SU-DHL-6 (cell line): Measurements from ENCODE around the gene TCTN3.

Experiments used
- H2AFZ ChIP-seq: fragments of 200-600 bp; sonication (generic); 2 replicates; pipeline ENCODE4 v1.6.1; 2014; ENCODE audit warnings: low read depth, mild to moderate bottlenecking, moderate library complexity, mixed read lengths, antibody characterized with exemption, low read length; ENCODE audit not compliant: severe bottlenecking
- H3F3A ChIP-seq: fragments of 200-600 bp; shearing (Covaris generic); 2 replicates; pipeline ENCODE4 v1.6.0; 2016; ENCODE audit warnings: antibody characterized with exemption, mild to moderate bottlenecking; ENCODE audit not compliant: insufficient read depth
- H3K27ac ChIP-seq: fragments of 200-600 bp; sonication (generic); 2 replicates; pipeline ENCODE4 v1.5.1; 2016; ENCODE audit warnings: low read depth, mild to moderate bottlenecking, low read length, moderate library complexity, mixed read lengths
- H3K27me3 ChIP-seq: fragments of 200-600 bp; sonication (generic), shearing (Covaris generic); 2 replicates; pipeline ENCODE4 v1.6.0; 2014; ENCODE audit warnings: mild to moderate bottlenecking, low read length
- H3K36me3 ChIP-seq: fragments of 200-600 bp; sonication (generic); 2 replicates; pipeline ENCODE4 v1.6.1; 2014; ENCODE audit warnings: mild to moderate bottlenecking, low read length, mixed read lengths
- H3K4me2 ChIP-seq: fragments of 300-600, 200-600 bp; shearing (Covaris generic), sonication (generic); 2 replicates; pipeline ENCODE4 v1.6.0; 2014; ENCODE audit warnings: low read length, low read depth, mild to moderate bottlenecking; ENCODE audit not compliant: poor library complexity, severe bottlenecking
- H3K4me3 ChIP-seq: fragments of 200-600 bp; sonication (generic); 2 replicates; pipeline ENCODE4 v1.5.1; 2014; ENCODE audit warnings: antibody characterized with exemption, low read length, mild to moderate bottlenecking, mixed read lengths; ENCODE audit not compliant: insufficient read depth, poor library complexity, severe bottlenecking
- H3K79me2 ChIP-seq: fragments of 200-600 bp; sonication (generic); 2 replicates; pipeline ENCODE4 v1.6.1; 2014; ENCODE audit warnings: mild to moderate bottlenecking, low read length, moderate library complexity; ENCODE audit not compliant: insufficient read depth
- H3K9ac ChIP-seq: fragments of 200-600 bp; sonication (generic); 2 replicates; pipeline ENCODE4 v1.7.0; 2014; ENCODE audit warnings: mild to moderate bottlenecking, low read length
- H3K9me2 ChIP-seq: fragments of 200-600 bp; sonication (generic); replicated peaks from 2 replicates; pipeline ENCODE4 v1.6.1; 2014; ENCODE audit warnings: low read length; ENCODE audit not compliant: insufficient read depth
- H3K9me3 ChIP-seq: fragments of 200-600 bp; sonication (generic); 2 replicates; pipeline ENCODE4 v1.6.1; 2014; ENCODE audit warnings: low read length, mixed read lengths; ENCODE audit not compliant: insufficient read depth
- H4K20me1 ChIP-seq: fragments of 200-600 bp; sonication (generic); 2 replicates; pipeline ENCODE4 v1.6.1; 2014; ENCODE audit warnings: low read depth, mild to moderate bottlenecking, antibody characterized with exemption, low read length, moderate library complexity, mixed read lengths
- EZH2phosphoT487 ChIP-seq: fragments of 200-600 bp; sonication (generic), shearing (Covaris generic); conservative IDR thresholded peaks from 2 replicates; pipeline ENCODE4 v1.6.1; 2018; ENCODE audit warnings: mild to moderate bottlenecking, antibody characterized with exemption, low read length, moderate library complexity, mixed read lengths
- TF ChIP-seq, protein P1 (sequence below): fragments of 200-600 bp; sonication (generic); IDR thresholded peaks from one replicate; pipeline ENCODE4 v1.5.1; 2017; ENCODE audit warnings: antibody characterized with exemption, mild to moderate bottlenecking, low read length, moderate library complexity; ENCODE audit not compliant: insufficient read depth, poor library complexity, severe bottlenecking

Gene TCTN3

DNA sequence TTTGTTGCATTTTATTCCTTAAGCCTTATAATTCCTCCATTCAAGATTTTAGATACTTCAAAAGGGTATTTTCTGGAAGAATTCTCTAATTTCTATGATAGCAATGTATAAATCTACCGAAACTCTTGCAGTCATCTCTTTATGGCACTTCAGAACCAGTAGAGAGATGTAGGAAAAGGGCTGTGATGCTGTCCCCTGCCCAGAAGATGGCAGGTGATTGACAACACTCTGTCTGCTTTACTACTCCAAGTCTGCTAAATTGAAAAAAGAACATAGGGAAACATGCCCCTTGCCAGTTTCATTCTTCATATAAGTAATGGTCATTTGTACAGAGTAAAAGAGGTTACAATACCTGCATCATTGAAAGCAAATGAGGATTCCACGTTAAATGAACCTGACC lies 5.1 kb downstream of the TCTN3 start:
- Histone ChIP-seq H3K9me2 (no peaks in the 10 kb centered on the region), H3K4me2 (no peak overlapping the region), H3K36me3 (peaks cover 26% of the 10 kb centered on the region; the same call in 1 of the 2 replicates), H3F3A (no peaks in the 10 kb centered on the region), H3K9me3 (no peaks in the 10 kb centered on the region), H3K27ac (no peak overlapping the region), H3K9ac (no peak overlapping the region), H3K79me2 (peaks cover 21% of the 10 kb centered on the region), H3K4me3 (no peak overlapping the region), H3K27me3 (no peaks in the 10 kb centered on the region), H2AFZ (no peak overlapping the region), H4K20me1 (no peaks in the 10 kb centered on the region)
- TF ChIP-seq, protein P1, sequence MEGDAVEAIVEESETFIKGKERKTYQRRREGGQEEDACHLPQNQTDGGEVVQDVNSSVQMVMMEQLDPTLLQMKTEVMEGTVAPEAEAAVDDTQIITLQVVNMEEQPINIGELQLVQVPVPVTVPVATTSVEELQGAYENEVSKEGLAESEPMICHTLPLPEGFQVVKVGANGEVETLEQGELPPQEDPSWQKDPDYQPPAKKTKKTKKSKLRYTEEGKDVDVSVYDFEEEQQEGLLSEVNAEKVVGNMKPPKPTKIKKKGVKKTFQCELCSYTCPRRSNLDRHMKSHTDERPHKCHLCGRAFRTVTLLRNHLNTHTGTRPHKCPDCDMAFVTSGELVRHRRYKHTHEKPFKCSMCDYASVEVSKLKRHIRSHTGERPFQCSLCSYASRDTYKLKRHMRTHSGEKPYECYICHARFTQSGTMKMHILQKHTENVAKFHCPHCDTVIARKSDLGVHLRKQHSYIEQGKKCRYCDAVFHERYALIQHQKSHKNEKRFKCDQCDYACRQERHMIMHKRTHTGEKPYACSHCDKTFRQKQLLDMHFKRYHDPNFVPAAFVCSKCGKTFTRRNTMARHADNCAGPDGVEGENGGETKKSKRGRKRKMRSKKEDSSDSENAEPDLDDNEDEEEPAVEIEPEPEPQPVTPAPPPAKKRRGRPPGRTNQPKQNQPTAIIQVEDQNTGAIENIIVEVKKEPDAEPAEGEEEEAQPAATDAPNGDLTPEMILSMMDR: no peak
- TF ChIP-seq EZH2phosphoT487: no peak

DNA sequence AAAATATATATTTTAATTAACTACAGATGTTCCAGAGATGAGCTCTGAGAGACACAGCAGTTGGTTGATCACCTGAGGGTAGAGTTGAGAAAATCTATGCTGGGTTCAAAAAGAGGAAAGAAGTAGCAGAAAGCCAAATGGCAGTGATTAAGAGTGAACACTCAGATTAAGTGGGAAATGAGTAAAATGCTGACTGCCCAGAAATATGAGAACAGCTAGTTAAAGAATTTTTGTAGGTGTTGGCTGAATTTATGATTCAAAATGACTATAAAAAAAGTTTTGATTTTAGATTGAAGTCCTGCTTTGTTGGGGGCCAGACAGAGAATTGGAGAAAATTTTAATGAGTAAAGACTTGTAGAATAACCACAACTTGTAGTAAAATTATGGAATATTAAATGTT lies 9.8 kb downstream of the TCTN3 start:
- Histone ChIP-seq H3K9me3 (no peaks in the 10 kb centered on the region), H3K27ac (no peak overlapping the region), H2AFZ (no peak overlapping the region), H3F3A (no peaks in the 10 kb centered on the region), H3K4me2 (no peak overlapping the region), H3K27me3 (no peaks in the 10 kb centered on the region), H3K9ac (no peak overlapping the region), H4K20me1 (no peaks in the 10 kb centered on the region), H3K36me3 (peaks cover 49% of the 10 kb centered on the region; the same call in 1 of the 2 replicates), H3K79me2 (no peaks in the 10 kb centered on the region), H3K4me3 (no peak overlapping the region), H3K9me2 (no peaks in the 10 kb centered on the region)
- TF ChIP-seq EZH2phosphoT487: no peak
- TF ChIP-seq, protein P1: no peak

DNA sequence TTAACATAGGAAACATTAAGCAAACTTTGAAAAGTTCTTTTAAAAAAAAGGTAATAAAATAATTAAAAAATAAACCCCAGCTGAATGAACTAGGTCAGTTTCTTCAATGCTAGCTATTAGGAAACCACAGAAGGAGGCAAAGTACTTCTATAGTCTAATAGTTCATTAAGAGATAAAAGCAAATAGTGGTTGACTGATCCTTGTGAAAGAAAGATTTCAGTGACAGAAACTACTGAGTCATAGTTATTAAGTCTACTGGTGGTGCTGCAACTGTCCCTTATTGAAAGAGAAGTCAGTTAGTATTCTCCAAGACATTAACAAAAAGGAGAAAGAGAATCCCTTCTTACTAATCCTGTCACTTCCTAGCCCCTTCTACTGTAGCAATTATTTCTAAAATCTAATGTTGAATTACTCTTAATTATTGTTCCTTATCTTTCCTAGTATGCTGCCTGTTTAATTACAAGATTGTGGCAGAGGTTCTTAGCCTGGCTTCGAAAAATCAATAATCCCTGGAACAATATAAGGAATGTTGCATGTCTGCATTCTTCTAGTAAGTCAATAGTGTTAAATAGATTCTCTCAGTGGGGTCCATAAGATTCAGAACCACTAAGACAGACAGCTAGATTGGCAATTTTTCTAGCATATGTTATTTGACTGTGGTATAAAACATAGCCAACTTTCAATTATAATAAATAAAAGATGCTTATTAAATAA lies 18.2 kb downstream of the TCTN3 start:
- Histone ChIP-seq H3K4me2 (no peak overlapping the region), H3K9me3 (no peaks in the 10 kb centered on the region), H3K27ac (no peak overlapping the region), H3K27me3 (no peaks in the 10 kb centered on the region), H2AFZ (no peak overlapping the region), H3K36me3 (peaks cover 27% of the 10 kb centered on the region; the same call in 1 of the 2 replicates), H3K79me2 (no peaks in the 10 kb centered on the region), H3K4me3 (no peak overlapping the region), H3F3A (0 out of 2 replicates have a peak, but pooled peaks cover 4% of the 10 kb centered on the region), H3K9me2 (no peaks in the 10 kb centered on the region), H3K9ac (no peak overlapping the region), H4K20me1 (0 out of 2 replicates have a peak, but pooled peaks cover 2% of the 10 kb centered on the region)
- no peak for TF ChIP-seq EZH2phosphoT487
- TF ChIP-seq, protein P1: no peak
